ELF-1 (cell line): Measurements from ENCODE around the gene STK16.
"Not testable (repeated sequence)": the region's sequence is repeated elsewhere in the genome, so short reads cannot be mapped to it uniquely, and the experiment has no call there.

Source experiments
- DNase-seq: peaks from one replicate; pipeline ENCODE4 v3.0.0-alpha.2; 2016; ENCODE audit warnings: low read depth, low spot score

STK16 gene

DNA sequence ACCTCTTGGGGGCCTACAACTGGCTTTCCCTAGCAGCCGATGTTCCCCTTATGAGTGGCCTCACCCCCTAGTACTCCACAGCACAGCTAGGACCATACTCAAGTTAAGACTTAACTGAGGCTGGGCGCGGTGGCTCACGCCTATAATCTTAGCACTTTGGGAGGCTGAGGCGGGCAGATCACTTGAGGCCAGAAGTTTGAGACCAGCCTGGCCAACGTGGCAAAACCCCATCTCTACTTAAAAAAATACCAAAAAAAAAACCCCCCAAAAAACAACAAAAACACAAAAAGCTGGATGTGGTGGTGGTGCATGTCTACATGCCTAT is 41.8 kb downstream of the STK16 start:
- DNase-seq: not testable (repeated sequence)

DNA sequence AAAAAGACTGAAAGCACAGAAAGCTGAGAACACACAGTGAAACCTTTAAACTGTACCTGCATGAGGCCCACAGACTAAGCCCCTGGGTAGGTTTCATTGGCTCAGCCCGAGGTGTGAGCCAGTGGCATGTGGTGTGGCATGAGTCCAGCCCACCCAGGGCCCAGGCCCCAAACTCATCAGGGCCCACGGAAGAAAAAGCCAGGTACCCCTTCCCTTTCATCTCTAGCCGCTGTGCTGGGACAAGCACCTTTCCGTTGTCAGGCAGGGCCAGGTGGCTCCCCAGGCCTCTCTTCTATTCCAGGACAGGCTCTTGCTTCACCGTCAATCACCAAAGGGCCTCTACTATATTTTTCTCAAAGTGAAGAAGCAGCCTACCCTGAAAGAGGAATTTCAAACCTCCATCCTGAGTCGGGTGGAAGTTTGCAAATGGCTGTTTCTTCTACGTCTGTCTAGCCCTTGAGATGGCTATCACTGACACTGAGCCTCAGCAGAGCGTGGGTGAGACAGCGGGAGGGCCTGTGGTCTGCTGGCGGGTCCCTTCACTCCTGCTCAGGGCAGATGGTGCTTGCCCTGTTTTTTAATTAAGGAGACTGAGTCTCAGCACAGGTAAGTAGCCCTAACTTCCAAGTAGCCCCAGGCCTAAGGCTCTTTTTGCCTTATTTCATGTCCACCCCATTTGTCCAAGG is 42.4 kb downstream of the STK16 start:
- no peak for DNase-seq

DNA sequence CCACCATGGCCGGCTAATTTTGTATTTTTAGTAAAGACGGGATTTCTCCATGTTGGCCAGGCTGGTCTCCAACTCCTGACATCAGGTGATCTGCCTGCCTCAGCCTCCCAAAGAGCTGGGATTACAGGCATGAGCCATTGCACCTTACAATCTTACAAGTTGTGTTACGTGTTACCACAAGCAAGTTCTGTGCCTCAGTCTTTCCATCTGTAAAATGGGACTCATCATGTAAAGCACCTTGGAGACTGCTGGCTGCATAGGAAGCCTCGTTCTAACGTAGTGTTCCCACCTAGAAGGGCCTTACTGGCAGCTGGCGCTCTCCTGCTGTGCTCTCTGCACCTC is 43.9 kb downstream of the STK16 start:
- DNase-seq: no peak

DNA sequence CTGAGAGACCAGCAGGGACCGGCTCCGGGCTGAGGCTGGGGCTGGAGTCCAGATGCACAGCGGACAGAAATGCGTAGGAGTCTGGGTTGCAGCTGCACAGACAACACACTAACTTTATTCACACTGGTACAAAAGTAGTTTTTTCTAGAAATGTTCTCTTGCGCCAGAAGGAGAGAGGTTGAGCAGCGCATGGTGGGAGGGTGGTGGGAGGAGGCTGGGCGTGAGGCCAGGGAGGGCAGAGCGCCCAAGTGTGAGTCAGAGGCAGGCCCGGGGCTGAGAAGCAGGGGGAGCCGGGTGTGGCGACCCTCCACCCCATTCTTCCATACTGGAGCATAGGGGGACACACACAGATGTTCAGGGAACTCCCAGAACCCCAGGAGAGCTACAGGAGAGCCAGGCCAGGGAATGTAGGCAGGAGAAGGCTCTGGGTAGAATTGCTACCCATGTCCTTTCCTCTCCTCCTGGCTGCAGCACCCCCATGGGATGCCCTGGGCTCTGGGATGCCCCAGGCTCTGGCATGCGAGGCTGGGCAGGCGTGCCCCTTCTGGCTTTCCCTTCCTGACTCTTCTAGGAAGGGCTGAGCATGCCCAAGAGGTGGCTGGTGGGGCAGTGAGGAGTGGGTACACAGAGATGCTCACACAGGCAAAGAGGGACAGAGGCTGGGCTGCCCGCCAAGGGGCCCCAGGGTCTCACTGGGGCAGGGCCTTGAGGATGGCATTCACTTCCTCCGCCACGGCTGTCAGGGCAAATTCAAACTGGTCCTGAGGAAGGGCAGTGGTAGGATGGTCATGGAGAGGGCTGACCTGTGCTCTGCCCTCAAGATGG is 44.5 kb downstream of the STK16 start:
- DNase-seq: no peak

DNA sequence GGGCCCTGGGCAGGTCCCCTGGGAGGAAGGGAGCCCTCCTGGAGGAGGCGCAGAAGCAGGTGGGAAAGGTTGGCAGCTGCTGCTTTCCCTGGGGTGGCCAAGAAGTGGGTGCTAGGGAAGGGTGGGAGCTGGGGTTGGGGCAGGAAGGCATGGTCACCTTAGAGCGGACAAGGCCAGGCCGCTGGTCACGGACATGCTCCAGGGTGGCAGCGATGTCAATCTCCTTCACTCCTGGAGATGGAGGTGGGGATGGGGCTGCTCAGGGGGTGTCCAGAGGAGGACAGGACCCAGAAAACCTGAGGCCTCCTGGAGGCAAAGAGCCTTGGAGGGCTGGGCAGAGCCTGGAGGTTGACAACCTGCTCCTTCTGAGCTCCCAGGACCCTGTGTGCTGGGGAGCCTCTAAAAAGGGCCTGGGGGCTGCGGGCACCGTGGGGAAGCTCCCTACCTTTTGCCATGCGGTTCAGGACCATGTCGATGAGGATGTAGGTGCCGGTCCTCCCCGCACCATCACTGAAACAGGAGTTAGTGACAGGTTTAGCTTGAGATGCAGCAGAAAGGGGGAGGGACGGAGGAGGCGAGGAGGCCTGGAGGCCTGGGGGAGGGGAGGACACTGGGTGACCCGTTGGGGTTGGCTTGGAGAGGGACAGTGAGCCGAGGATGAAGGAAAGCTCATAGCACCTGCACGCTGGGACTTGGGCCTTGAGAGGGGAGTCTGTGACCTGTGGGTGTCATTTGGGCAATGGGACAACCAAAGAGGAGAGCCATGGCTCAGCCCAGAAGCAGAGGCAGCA is 45.3 kb downstream of the STK16 start:
- no peak for DNase-seq

DNA sequence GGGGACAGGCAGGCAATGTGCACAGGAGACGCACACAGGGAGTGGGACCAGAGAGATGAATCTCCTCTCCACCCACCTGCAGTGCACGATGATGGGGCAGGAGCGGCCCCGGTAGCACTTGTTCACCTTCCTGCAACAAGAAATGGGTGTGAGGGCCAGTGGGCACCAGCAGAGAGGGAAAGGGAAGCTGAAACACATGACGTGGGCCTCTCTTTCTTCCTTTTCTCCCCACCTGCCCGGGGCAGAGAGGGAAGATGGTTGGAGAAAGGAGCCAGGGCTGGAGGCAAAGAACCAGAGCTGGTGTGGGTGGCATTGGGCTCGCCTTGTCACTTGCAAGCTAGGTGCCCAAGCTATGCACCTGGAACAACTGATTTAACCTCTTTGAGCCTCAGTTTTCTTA is 46.1 kb downstream of the STK16 start:
- no peak for DNase-seq

DNA sequence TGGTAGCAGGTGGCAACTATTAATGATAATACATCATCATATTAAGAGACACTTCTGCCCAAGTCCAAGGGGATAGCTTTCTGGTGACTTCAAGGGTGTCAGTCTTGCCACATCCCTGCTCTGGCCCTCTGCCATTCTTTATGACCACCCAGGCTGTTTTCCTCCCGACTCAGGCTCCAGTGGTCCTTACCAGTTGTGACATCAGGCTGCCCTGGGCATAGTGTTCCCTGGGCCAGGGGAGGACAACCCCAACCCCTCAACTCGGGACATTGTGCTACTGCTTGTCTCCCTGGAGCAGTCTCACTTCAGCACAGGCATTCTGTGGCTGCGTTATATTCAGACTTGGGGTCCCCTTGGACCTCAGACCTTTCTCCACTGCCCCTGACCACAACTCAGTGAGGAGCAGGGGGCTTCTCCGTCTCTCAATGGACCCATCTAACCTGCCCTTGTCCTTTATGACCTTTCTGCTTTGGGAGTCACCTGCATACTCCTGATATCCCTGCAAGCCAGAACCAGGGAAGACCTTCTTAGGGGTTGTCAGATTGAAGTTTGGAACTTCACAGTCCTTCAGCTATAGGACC is 46.7 kb downstream of the STK16 start:
- DNase-seq: no peak

DNA sequence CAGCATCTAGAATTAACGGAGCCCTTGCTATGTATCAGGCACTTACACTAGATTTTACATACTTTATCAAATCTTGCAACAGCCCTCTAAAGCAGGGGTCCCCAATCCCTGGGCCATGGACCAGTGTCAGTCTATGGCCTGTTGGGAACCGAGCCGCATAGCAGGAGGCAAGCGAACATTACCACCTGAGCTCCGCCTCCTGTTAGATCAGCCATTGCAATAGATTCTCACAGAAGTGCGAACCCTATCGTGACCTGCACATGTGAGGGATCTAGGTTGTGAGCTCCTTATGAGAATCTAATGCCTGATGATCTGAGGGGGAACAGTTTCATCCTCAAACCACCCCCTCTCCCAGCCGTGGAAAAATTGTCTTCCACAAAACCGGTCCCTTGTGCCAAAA is 47.3 kb downstream of the STK16 start:
- DNase-seq: no peak

DNA sequence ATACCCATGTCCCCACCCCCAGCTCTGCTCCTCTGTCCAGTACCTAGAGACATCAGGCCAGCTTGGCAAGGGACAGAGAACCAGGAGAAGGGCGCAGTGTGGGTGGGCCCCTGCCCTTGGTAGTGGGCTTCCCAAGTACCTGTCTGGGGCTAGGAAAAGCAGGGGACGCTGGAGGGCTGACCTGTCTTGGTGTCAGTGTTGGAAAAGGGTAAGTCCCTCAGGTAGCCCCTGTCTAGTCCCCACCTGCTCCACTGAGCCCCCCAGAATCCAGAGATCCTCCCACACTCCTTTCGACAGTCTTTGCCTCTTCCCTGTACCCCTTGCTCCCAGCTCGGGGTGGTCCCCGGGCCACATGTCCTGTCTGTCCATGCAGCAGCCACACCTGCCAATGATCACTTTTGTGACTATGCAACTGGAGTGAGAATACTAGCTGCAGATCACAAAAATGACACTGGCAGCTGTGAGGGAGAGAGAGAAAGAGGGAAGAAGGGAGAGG is 48.5 kb downstream of the STK16 start:
- DNase-seq: no peak

DNA sequence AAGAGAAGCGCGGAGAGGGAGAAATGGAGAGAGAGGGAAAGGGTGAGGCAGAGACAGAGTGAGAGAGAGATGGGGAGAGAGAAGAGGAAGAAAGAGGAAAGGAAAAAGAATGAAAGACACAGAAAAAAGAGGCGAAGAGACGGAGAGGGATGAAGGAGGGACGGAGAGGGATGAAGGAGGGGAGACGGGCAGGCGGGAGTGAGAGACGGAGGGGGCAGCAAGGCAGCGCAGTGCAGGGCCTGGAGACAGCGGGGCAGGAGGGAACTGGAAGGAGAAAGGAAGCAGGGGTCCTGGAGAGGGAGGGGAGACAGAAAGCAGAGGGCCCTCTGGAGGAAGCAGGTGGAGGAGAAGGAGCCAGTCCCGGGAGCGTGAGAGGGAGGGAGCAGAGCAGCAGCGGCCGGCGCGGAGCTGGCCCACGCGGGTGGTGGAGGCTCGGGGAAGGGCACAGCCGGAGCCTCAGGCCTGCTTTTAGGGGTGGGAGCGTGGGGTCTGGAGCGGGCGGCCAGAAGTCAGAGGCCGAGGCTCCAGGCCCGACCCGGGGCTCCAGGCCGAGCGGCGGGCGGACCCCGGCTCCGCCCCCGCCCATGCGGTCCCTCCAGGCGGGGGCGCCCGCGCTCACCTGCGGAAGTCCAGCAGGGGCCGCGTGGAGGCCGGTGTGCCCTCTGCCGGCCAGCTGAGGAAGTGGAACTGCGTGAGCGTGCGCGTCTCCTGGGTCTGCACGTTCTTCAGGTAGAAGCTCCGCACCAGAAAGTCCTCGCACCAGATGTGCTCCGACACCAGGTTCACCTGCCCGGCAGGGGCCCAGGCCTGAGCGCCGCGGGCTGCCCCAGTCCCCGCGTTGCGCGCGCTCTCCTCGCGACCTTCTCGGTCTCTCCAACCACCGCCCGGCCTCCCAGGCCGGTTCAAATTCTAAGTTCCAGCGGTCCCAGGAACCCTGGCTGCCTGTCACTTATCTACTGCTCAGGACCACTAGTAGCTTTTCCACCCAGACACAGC is 49.4 kb downstream of the STK16 start:
- peak; percentile 98 for DNase-seq

DNA sequence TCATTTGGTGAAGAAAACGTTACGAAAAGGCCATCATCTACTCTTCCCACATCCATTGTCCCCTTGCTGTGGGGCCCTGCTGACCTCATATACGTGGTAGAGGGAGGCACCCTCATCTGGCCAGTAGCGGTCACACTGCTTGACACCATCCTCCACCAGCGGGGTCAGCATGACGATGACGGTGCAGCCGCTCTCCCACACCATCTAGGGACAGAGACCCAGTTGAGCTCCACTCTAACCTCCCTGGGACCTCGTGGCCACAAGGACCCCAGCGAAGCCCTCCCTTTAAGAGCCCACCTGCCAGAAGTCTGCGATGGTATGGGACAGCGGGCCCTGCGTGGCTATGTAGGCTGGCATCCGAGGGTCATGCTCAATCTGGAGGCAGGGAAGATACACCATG is 50.9 kb downstream of the STK16 start:
- DNase-seq: no peak

DNA sequence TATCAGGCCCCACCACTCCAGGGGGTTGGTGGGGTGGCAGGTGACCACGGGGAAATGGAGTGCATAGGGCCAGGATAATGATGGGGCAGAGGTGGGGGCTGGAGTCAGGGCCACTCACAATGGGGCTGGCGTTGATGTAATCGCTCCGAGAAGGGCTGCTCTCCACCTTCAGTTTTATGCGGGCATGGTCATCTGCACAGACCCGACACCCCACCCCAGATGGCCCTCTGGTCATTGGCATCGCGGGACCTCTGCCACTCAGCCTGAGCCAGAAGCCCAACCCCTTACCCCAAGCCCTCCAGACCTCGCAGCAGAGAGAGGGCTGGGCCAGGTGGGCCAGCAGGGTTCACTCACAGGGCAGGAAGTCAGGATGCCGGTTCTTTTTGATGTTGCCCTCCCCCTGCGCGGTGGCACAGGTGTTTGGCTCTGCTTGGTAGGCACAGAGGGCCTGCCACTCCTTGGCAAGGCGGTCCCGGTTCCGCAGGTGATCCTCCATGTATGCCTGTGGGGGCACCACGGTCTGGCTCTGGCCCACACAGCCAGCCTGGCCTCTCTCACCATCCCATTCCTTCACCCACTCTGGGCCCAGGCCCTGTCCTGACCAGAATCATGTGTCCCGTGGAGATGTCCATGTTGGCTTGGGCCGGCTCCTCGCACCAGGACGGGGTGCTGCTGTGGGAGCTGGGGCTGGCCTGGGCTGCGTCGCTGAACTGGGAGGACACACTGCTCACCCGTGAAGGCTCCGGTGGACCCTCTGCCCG is 51.5 kb downstream of the STK16 start:
- DNase-seq: no peak

DNA sequence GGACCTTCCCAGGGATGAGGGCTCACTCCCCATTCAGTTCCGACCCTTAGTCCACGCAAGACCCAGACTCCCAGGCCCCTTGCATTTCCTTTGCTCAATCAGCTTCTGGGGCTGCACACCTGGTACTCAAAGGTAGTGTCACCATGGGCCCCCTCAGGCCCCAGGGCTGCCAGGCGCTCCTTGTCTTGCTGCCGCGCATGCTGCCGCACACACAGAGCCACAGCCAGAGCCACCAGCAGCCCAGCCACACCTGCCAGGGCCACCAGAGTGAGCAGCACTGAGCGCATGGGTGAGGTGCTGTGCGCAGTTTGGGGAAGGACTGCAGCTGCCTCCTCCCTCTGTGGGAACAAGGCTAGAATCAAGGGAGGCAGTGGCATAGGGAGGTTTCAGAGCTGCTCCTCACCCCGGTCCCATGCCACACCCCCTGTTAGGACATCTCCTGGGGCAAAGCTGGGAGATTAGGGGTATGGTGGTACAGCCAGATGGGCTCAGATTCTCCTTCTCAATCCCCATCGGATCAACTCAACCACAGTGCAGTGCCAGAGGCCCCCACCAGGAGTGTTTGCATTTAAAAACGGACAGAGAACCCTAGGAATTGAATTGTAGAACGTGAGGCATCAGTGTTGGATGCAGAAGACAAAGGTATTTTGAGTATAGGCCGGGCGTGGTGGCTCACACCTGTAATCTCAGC is 52.6 kb downstream of the STK16 start:
- no peak for DNase-seq

DNA sequence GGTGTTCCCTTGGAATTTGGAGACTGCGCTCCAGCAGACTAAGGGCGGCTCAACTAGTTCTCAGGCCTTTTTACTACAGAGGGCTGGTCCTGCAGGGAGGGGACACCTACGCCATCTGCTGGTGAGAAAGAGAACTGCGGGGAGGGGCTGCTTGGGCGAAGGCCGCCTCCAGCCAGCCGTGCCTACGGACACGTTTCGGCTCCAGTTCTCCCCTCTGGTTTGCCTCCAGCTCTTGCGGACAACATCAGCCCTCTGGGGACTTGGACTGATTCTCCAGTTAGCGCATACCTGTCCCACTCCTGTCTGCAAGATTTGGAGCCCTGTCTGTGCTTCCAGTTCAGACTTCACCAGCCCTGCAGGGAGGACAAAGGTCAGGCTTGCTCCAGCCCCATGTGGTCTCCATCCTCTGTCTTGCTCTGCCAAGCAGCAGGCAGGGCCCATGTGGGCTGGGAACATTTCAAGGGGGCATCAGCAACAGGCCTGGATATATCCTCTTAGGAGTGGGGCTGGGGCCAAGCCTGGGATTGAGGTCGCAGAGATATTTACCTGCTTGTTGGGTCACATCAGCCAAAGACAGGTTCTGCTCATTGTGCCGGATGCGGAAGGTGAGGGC is 53.6 kb downstream of the STK16 start:
- DNase-seq: peak; percentile 95

DNA sequence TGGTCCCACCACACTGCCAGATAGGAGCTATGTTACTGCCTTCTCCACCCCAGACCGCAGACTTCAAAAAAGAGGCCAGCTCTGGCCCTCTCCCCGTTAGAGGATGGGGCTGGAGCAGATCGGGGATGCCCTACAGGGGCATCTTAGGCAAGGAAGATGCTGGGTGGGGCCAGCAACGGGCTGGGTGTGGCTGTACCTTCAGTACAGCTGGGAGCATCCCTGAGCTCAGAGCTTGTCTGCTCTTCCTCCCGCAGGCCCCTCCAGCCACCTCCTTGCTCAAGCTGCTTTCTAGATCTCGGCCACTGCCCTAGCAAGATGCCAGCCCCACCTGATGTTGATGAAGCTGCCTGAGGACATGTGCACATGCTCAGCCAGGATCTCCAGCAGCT is 54.1 kb downstream of the STK16 start:
- no peak for DNase-seq
